Measurements from ENCODE around the gene PPEF1. TPM values are rescaled to one million over a fixed set of nuclear protein-coding genes. Genes with fewer than 3 reads are reported as not detected.

Gene PPEF1
- total and polyA plus RNA-seq, 2 of the 4 experiments (the other 2 are of a cell fraction), result not detected

DNA sequence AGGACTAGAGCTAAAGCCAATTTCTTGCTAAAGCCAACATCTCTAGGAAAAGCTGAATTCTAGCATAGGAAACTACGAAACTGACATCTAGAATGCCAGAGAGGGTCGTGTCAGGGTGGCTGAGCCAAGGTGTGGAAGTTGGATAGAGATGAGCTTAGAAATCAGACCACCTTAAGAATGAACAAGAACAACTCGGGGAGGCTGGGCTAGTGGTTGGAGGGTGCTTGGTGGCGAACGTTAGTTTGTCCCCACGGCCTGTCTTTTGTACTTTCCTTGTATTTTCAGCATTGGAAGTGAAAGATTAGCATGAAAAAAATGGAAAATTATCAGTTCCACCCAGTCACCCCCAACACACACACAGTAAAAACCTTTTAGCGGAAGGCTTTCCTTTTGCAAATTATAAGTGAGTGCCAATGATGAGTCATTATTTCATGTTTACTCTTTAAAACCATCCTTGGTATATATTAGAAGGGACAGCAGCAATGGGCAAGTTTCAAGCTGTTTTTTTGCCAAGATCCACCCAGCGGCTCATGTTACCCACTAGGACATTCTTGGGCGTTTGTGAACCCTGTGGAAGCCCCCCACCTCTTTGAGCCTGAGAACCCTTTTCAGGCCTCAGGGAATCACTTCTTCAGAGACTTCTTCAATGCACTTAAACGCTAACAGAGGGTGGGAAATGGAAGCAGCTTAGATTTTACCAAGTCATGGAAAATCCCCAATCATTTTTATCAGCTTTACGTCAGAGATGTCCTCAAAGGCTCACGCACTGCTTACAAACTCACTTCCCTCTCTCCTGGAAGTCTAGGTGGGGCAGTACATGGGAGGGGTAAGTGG, 4.9 kb upstream of the PPEF1 start:
- Histone ChIP-seq H2BK5ac (ENCODE audit: low read depth, low read length, poor library complexity, severe bottlenecking) (no peak overlapping the region), H2BK20ac (ENCODE audit: low read depth, low read length) (no peak overlapping the region; the same call in 1 of the 2 replicates), H3K9me3 (ENCODE audit: control insufficient read depth, insufficient read depth, low read length) (no peaks in the 10 kb centered on the region), H3K4me1 (ENCODE audit: control insufficient read depth, insufficient read depth, low read length) (peaks cover 4% of the 10 kb centered on the region; the same call in 1 of the 2 replicates), H4K8ac (ENCODE audit: low read depth in 2 of 2, low read length in 2 of 2) (no peak overlapping the region), H3K79me1 (ENCODE audit: low read depth in 1 of 2, low read length in 2 of 2) (no peaks in the 10 kb centered on the region), H4K20me1 (ENCODE audit: insufficient read depth, low read length) (no peaks in the 10 kb centered on the region), H4K5ac (ENCODE audit: low read depth, low read length) (no peak overlapping the region), H3K27me3 (ENCODE audit: control insufficient read depth, insufficient read depth, low read length) (no peaks in the 10 kb centered on the region; the same call in 1 of the 2 replicates), H3K14ac (replicated peaks; ENCODE audit: low read depth, low read length) (no peak overlapping the region), H3K4me3 (ENCODE audit: insufficient read depth, low read depth, low read length) (no peak overlapping the region), H2BK120ac (ENCODE audit: low read depth, low read length) (no peak overlapping the region; the same call in 1 of the 2 replicates), H3K23ac (ENCODE audit: low read depth, low read length) (no peak overlapping the region), H3K9me1 (ENCODE audit: insufficient read depth, low read length) (no peaks in the 10 kb centered on the region), H3K4ac (ENCODE audit: low read depth, low read length) (no peak overlapping the region), H3K56ac (ENCODE audit: extremely low read depth, insufficient read depth, low read length) (no peak overlapping the region), H3K9ac (ENCODE audit: low read depth, low read length) (no peak overlapping the region), H2AK5ac (ENCODE audit: low read depth, low read length) (no peak overlapping the region), H2AFZ (replicated peaks; ENCODE audit: low read length, poor library complexity) (no peak overlapping the region), H3K4me2 (ENCODE audit: low read depth, low read length) (peak overlapping the region; percentile 84), H3K27ac (ENCODE audit: insufficient read depth, low read length) (peak overlapping the region; percentile 41; the same call in 1 of the 2 replicates), H3K36me3 (ENCODE audit: control insufficient read depth, insufficient read depth, low read length) (no peaks in the 10 kb centered on the region), H2AK9ac (replicated peaks; ENCODE audit: low read depth, low read length, poor library complexity) (no peak overlapping the region), H2BK15ac (ENCODE audit: low read depth, low read length) (no peak overlapping the region), H4K91ac (ENCODE audit: insufficient read depth, low read depth, low read length) (0 out of 2 replicates have a peak overlapping the region, but pooled peaks have one; percentile 1), H3K18ac (ENCODE audit: low read depth, low read length) (no peak overlapping the region)
- intact Hi-C loops (cut with micrococcal nuclease), result no loop called here
- peak; percentile 89 for ATAC-seq (ENCODE audit: low read depth)
- dilution Hi-C loops (cut with HindIII; ENCODE audit: low sequenced_read_pairs, unreplicated experiment), result no loop called here
- no CpG with 5 or more reads among the region's 12 CpGs for WGBS, 2 experiments (ENCODE audit: extremely low coverage in 2 of 2, insufficient read length in 1 of 2)
- DNase-seq, result peak; percentile 70
- BruUV-seq (replicated peaks), result no TSS peak
- POLR2A ChIA-PET (ENCODE audit: unreplicated experiment), result no interaction called here
- in situ Hi-C loops (cut with MboI; ENCODE audit: low sequenced_read_pairs), result no loop called here
- CTCF ChIA-PET, result interaction anchor here (0.5 kb wide), 1 partner anchor 631 kb away, joined by 3 read pairs; no protein-coding TSS in a partner anchor
- TF ChIP-seq NFE2L2 (IDR thresholded peaks at IDR 0.05; ENCODE audit: low read depth, low read length) (peak; percentile 72), FOS (IDR thresholded peaks at IDR 0.05; ENCODE audit: low read depth, low read length) (0 out of 2 replicates have a peak, but pooled peaks have one; percentile 47), RCOR1 (IDR thresholded peaks at IDR 0.05; ENCODE audit: insufficient replicate concordance, low read length) (no peak), CTCF (conservative IDR thresholded peaks at IDR 0.05; ENCODE audit: low read depth, low read length) (no peak)
- TF ChIP-seq, protein P1, sequence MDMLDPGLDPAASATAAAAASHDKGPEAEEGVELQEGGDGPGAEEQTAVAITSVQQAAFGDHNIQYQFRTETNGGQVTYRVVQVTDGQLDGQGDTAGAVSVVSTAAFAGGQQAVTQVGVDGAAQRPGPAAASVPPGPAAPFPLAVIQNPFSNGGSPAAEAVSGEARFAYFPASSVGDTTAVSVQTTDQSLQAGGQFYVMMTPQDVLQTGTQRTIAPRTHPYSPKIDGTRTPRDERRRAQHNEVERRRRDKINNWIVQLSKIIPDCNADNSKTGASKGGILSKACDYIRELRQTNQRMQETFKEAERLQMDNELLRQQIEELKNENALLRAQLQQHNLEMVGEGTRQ (IDR thresholded peaks at IDR 0.05; ENCODE audit: low read depth, low read length), result no peak
